K562 (cell line): Measurements from ENCODE around the gene OR6K6. TPM values are rescaled to one million over a fixed set of nuclear protein-coding genes. Genes with fewer than 3 reads are reported as not detected.

Experiments
- ATAC-seq: fragments of 200-7000 bp; cut with Tn5 transposase; 3 replicates; pipeline ENCODE4 v1.9.1; 2020; ENCODE audit warnings: moderate library complexity
- BruUV-seq: library from RNA; stranded (reverse); fragments of 400-500 nt; replicated peaks from 2 replicates; lab custom pipeline; 2021; lab: Mats Ljungman, UMichigan
- CTCF ChIA-PET: fragments of 300-600 bp; formaldehyde crosslinking; extraction: SDS; loops from one replicate; lab custom pipeline; 2021; ENCODE audit warnings: low intra/inter-chr PET ratio; lab: Yijun Ruan, JAX
- POLR2A ChIA-PET: fragments of 300-600, 350-650 bp; sonication (Branson Sonifier 250); formaldehyde crosslinking; extraction: SDS; loops from one replicate; lab custom pipeline; 2021; ENCODE audit warnings: antibody characterized with exemption, inconsistent platforms; lab: Yijun Ruan, JAX
- DNase-seq, 4 experiments: peaks; one replicate each; pipeline versions ENCODE4 v3.0.0 to v3.0.0-alpha.2; 2011 to 2018; ENCODE audit warnings: low spot score in 3 of 4, mixed read lengths in 3 of 4; ENCODE audit errors: extremely low read depth in 1 of 4
- FAIRE-seq: peaks from 2 replicates; lab custom pipeline; 2011; peaks lifted over from hg19 to GRCh38; lab: Jason Lieb, UNC
- H2AFZ ChIP-seq: 2 replicates; pipeline ENCODE4 v1.6.0; 2011; ENCODE audit warnings: low read depth, low read length, control low read depth, inconsistent platforms
- H3K27ac ChIP-seq: fragments of 200-600 bp; 3 replicates; pipeline ENCODE4 v1.8.0; 2011; ENCODE audit warnings: low read depth, mild to moderate bottlenecking, control low read depth, inconsistent platforms, low read length, moderate library complexity, mixed read lengths; ENCODE audit errors: extremely low read depth
- H3K27me3 ChIP-seq, 2 experiments: fragments of 300-600 bp in 1 of 2; 2 replicates in 1 of 2; 3 replicates in 1 of 2; pipeline versions ENCODE4 v1.6.0 to v1.8.0; 2011; ENCODE audit warnings: inconsistent platforms in 2 of 2, low read length in 2 of 2, mild to moderate bottlenecking in 1 of 2, mixed read lengths in 1 of 2, moderate library complexity in 1 of 2; ENCODE audit not compliant: control insufficient read depth in 2 of 2, insufficient read depth in 2 of 2
- H3K36me3 ChIP-seq: fragments of 300-600 bp; 3 replicates; pipeline ENCODE4 v1.8.0; 2011; ENCODE audit warnings: mild to moderate bottlenecking, low read length, inconsistent platforms; ENCODE audit not compliant: control insufficient read depth, insufficient read depth
- H3K4me1 ChIP-seq, 2 experiments: fragments of 200-600 bp in 1 of 2; replicated peaks in 1 of 2; 2 replicates in 1 of 2; 3 replicates in 1 of 2; pipeline versions ENCODE4 v1.5.1 to v1.8.0; 2011; ENCODE audit warnings: inconsistent platforms in 2 of 2, low read length in 2 of 2, mild to moderate bottlenecking in 1 of 2, mixed read lengths in 1 of 2, moderate library complexity in 1 of 2; ENCODE audit not compliant: control insufficient read depth in 2 of 2, insufficient read depth in 2 of 2
- H3K4me2 ChIP-seq: 2 replicates; pipeline ENCODE4 v1.6.1; 2011; ENCODE audit warnings: low read length, control low read depth, inconsistent platforms, mixed read lengths; ENCODE audit not compliant: insufficient read depth
- H3K4me3 ChIP-seq: fragments of 200-600 bp; sonication (generic), shearing (Covaris generic); 2 replicates; pipeline ENCODE4 v1.5.1; 2016; ENCODE audit warnings: control low read depth, inconsistent platforms
- H3K79me2 ChIP-seq: fragments of 200-600 bp; 3 replicates; pipeline ENCODE4 v1.8.0; 2011; ENCODE audit warnings: low read length, inconsistent platforms; ENCODE audit not compliant: control insufficient read depth, insufficient read depth
- H3K9ac ChIP-seq, 2 experiments: 2 replicates each; pipeline versions ENCODE4 v1.6.0 to v1.6.1; 2011; ENCODE audit warnings: low read depth in 2 of 2, low read length in 2 of 2, control low read depth in 1 of 2, inconsistent platforms in 1 of 2, mild to moderate bottlenecking in 1 of 2, mixed read lengths in 1 of 2; ENCODE audit not compliant: insufficient read depth in 1 of 2
- H3K9me1 ChIP-seq: one replicate; pipeline ENCODE4 v1.6.0; 2011; ENCODE audit warnings: inconsistent platforms, mild to moderate bottlenecking, low read length, moderate library complexity; ENCODE audit not compliant: control insufficient read depth, insufficient read depth
- H3K9me3 ChIP-seq: replicated peaks from 2 replicates; pipeline ENCODE4 v1.5.1; 2011; ENCODE audit warnings: low read depth, low read length, inconsistent platforms; ENCODE audit not compliant: control insufficient read depth, insufficient read depth
- H4K20me1 ChIP-seq: replicated peaks from 2 replicates; pipeline ENCODE4 v1.6.1; 2011; ENCODE audit warnings: low read length, inconsistent platforms, mixed read lengths; ENCODE audit not compliant: control insufficient read depth, insufficient read depth
- EP400 ChIP-seq: fragments of 450-650 bp; IDR thresholded peaks from 2 replicates; pipeline ENCODE4 v1.6.1; 2017; ENCODE audit warnings: antibody characterized with exemption, mild to moderate bottlenecking, moderate library complexity
- HNRNPK ChIP-seq: fragments of 200-400 bp; formaldehyde crosslinking; IDR thresholded peaks from one replicate; pipeline ENCODE4 v1.6.1; 2018; ENCODE audit warnings: mild to moderate bottlenecking, low read depth, low read length; ENCODE audit not compliant: poor library complexity, severe bottlenecking
- PCBP2 ChIP-seq: fragments of 200-400 bp; formaldehyde crosslinking; IDR thresholded peaks from 2 replicates; pipeline ENCODE4 v1.6.1; 2018; ENCODE audit warnings: low read length, low read depth, mild to moderate bottlenecking, moderate library complexity; ENCODE audit not compliant: poor library complexity, severe bottlenecking
- RBM15 ChIP-seq: fragments of 200-400 bp; formaldehyde crosslinking; IDR thresholded peaks from 2 replicates; pipeline ENCODE4 v1.6.1; 2018; ENCODE audit warnings: mild to moderate bottlenecking, low read length, moderate library complexity; ENCODE audit not compliant: insufficient read depth
- SMARCB1 ChIP-seq: IDR thresholded peaks from 2 replicates; pipeline ENCODE4 v1.6.1; 2011; ENCODE audit warnings: improper control_type of control experiment, low read depth; ENCODE audit not compliant: insufficient read length
- ZNF57 ChIP-seq: fragments of 450-650 bp; formaldehyde crosslinking; IDR thresholded peaks from 2 replicates; pipeline ENCODE4 v1.4.0; 2020; ENCODE audit warnings: mild to moderate bottlenecking, moderate library complexity
- WGBS: fragments of 100-300 bp; shearing (Covaris generic); methylation state at CpG from one replicate; pipeline ENCODE4 v1.1.6; 2016; ENCODE audit warnings: low coverage, mixed read lengths; ENCODE audit not compliant: insufficient coverage; ENCODE audit errors: missing lambda C conversion rate; 5-methylcytosine and 5-hydroxymethylcytosine counted together
- in situ Hi-C: fragments of 300-500 bp; cut with MboI; formaldehyde crosslinking; loops from 4 replicates; pipeline ENCODE4 v1.15.0; 2018; ENCODE audit warnings: inconsistent platforms, mixed read lengths
- intact Hi-C: fragments of 100-400 bp; cut with micrococcal nuclease; formaldehyde crosslinking; loops from 2 replicates; pipeline ENCODE4 v1.14.2; 2022
- polyA plus RNA-seq, 8 experiments: library from polyadenylated mRNA; depleted of rRNA in 4 of 8; stranded (reverse) in 5 of 8; unstranded in 3 of 8; fragments of >200 nt; fragmentation: Nextera tagmentation in 2 of 8; fragmentation: Illumina TruSeq in 1 of 8; extraction: Ambion mirVana in 2 of 8; extraction: Trizol in 1 of 8; gene quantifications; 2 replicates each; pipeline versions ENCODE4 v1.2.1 to v1.2.3, GENCODE V29; 2011 to 2014; ENCODE audit warnings: inconsistent platforms in 1 of 8, missing spikeins in 1 of 8
- total RNA-seq, 7 experiments: library from RNA; depleted of rRNA in 6 of 7; stranded (reverse); fragments of >200 nt in 6 of 7; fragmentation: Illumina TruSeq in 2 of 7; extraction: Trizol in 2 of 7; gene quantifications; 2 replicates each; pipeline versions ENCODE4 v1.2.1 to v1.2.3, GENCODE V29; 2011 to 2021; ENCODE audit warnings: low replicate concordance in 1 of 7
- TF ChIP-seq, protein P1 (sequence below): sonication (generic); formaldehyde crosslinking; IDR thresholded peaks from 2 replicates; pipeline ENCODE4 v1.8.1; 2022; ENCODE audit warnings: missing genetic modification reagents
- TF ChIP-seq, protein P2 (sequence below): fragments of 450-650 bp; IDR thresholded peaks from one replicate; pipeline ENCODE4 v1.6.1; 2018; ENCODE audit warnings: mild to moderate bottlenecking, moderate library complexity; ENCODE audit not compliant: partially characterized antibody
- TF ChIP-seq, protein P3 (sequence below), 3 experiments: fragments of 200-800 bp in 1 of 3; fragments of 250-450 bp in 1 of 3; fragments of 450-650 bp in 1 of 3; sonication (Bioruptor Pico) in 1 of 3; sonication (Bioruptor generic) in 1 of 3; formaldehyde crosslinking in 1 of 3; IDR thresholded peaks; 2 replicates each; pipeline versions ENCODE4 v1.6.1 to v1.8.0; 2016 to 2022; ENCODE audit warnings: mild to moderate bottlenecking in 2 of 3, missing genetic modification characterization in 2 of 3, missing compliant biosample characterization in 1 of 3, moderate library complexity in 1 of 3
- TF ChIP-seq, protein P4 (sequence below): IDR thresholded peaks from 2 replicates; pipeline ENCODE4 v1.6.1; 2012; ENCODE audit warnings: low read depth, low read length, improper control_type of control experiment, borderline replicate concordance
- TF ChIP-seq, protein P5 (sequence below): sonication (generic); formaldehyde crosslinking; IDR thresholded peaks from 2 replicates; pipeline ENCODE4 v1.8.0; 2022; ENCODE audit warnings: mild to moderate bottlenecking, missing genetic modification reagents

The OR6K6 gene
- total and polyA plus RNA-seq, 9 of the 15 experiments (the other 6 are each of a cell fraction or from before 2014, with no cell fraction given): not detected

DNA sequence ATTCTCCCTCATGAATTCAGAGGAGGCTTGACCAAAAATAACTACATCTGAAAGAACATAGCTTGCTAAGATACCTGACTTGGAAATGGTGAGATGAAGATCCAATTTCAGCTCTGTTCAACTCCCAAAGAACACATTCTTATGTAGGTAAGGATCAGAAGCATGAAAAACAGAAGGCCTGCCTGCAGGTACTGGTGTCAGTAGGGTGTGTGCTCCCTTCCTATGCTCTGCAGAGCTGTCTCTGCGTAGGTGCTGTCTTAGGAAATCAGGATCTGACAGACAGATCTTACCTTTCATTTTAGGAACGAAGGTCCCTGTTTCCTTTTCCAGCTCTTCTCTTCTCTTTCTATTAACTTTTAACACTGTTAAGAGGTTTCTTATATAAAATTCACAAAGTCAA is 48.4 kb upstream of the OR6K6 start (continued):
- TF ChIP-seq, protein P1, sequence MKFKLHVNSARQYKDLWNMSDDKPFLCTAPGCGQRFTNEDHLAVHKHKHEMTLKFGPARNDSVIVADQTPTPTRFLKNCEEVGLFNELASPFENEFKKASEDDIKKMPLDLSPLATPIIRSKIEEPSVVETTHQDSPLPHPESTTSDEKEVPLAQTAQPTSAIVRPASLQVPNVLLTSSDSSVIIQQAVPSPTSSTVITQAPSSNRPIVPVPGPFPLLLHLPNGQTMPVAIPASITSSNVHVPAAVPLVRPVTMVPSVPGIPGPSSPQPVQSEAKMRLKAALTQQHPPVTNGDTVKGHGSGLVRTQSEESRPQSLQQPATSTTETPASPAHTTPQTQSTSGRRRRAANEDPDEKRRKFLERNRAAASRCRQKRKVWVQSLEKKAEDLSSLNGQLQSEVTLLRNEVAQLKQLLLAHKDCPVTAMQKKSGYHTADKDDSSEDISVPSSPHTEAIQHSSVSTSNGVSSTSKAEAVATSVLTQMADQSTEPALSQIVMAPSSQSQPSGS (CRISPR knock-in tag): no peak
- TF ChIP-seq ZNF57 (CRISPR knock-in tag): no peak
- TF ChIP-seq EP400: no peak
- TF ChIP-seq, all 486 proteins: peak for 0

DNA sequence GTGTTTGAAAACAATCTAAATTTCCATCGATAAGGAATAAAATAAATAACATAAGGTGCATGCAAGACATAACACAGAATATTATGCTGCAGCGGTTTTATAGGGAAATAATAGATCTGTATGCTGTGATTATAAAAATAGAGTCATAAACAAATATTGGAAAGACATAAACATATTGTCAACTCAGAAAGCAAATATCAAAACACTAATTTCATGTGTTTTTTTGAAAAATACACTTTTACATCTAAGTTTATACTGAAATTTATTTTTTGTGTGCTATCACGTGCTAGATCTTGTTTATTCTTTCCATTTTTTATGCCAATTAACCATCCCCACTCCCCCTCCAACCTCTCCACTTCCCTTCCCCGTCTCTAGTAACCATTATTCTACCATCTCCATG is 43.4 kb upstream of the OR6K6 start:
- FAIRE-seq: no peak
- CTCF ChIA-PET: no interaction called here
- no peak overlapping the region for H3K27ac ChIP-seq
- 62% methylated on average over 4 of the region's 4 CpGs for WGBS
- H3K9ac ChIP-seq: no peak overlapping the region
- no peaks in the 10 kb centered on the region for H3K9me3 ChIP-seq
- BruUV-seq: no TSS peak
- H3K4me2 ChIP-seq: no peak overlapping the region
- ATAC-seq: no peak
- no peak overlapping the region for H2AFZ ChIP-seq
- intact Hi-C loops: no loop called here
- H3K27me3 ChIP-seq: no peaks in the 10 kb centered on the region
- in situ Hi-C loops: no loop called here
- no peaks in the 10 kb centered on the region for H3K79me2 ChIP-seq
- H4K20me1 ChIP-seq: no peaks in the 10 kb centered on the region
- no peaks in the 10 kb centered on the region for H3K36me3 ChIP-seq
- no peak for DNase-seq
- POLR2A ChIA-PET: no interaction called here
- no peaks in the 10 kb centered on the region for H3K9me1 ChIP-seq
- H3K4me3 ChIP-seq: no peak overlapping the region
- H3K4me1 ChIP-seq: no peaks in the 10 kb centered on the region
- TF ChIP-seq HNRNPK: peak; percentile 69
- TF ChIP-seq, protein P2, sequence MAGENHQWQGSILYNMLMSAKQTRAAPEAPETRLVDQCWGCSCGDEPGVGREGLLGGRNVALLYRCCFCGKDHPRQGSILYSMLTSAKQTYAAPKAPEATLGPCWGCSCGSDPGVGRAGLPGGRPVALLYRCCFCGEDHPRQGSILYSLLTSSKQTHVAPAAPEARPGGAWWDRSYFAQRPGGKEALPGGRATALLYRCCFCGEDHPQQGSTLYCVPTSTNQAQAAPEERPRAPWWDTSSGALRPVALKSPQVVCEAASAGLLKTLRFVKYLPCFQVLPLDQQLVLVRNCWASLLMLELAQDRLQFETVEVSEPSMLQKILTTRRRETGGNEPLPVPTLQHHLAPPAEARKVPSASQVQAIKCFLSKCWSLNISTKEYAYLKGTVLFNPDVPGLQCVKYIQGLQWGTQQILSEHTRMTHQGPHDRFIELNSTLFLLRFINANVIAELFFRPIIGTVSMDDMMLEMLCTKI: no peak
- TF ChIP-seq, protein P3, sequence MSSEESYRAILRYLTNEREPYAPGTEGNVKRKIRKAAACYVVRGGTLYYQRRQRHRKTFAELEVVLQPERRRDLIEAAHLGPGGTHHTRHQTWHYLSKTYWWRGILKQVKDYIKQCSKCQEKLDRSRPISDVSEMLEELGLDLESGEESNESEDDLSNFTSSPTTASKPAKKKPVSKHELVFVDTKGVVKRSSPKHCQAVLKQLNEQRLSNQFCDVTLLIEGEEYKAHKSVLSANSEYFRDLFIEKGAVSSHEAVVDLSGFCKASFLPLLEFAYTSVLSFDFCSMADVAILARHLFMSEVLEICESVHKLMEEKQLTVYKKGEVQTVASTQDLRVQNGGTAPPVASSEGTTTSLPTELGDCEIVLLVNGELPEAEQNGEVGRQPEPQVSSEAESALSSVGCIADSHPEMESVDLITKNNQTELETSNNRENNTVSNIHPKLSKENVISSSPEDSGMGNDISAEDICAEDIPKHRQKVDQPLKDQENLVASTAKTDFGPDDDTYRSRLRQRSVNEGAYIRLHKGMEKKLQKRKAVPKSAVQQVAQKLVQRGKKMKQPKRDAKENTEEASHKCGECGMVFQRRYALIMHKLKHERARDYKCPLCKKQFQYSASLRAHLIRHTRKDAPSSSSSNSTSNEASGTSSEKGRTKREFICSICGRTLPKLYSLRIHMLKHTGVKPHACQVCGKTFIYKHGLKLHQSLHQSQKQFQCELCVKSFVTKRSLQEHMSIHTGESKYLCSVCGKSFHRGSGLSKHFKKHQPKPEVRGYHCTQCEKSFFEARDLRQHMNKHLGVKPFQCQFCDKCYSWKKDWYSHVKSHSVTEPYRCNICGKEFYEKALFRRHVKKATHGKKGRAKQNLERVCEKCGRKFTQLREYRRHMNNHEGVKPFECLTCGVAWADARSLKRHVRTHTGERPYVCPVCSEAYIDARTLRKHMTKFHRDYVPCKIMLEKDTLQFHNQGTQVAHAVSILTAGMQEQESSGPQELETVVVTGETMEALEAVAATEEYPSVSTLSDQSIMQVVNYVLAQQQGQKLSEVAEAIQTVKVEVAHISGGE (CRISPR knock-in tag; IDR thresholded peaks at IDR 0.05): no peak
- TF ChIP-seq, protein P4, sequence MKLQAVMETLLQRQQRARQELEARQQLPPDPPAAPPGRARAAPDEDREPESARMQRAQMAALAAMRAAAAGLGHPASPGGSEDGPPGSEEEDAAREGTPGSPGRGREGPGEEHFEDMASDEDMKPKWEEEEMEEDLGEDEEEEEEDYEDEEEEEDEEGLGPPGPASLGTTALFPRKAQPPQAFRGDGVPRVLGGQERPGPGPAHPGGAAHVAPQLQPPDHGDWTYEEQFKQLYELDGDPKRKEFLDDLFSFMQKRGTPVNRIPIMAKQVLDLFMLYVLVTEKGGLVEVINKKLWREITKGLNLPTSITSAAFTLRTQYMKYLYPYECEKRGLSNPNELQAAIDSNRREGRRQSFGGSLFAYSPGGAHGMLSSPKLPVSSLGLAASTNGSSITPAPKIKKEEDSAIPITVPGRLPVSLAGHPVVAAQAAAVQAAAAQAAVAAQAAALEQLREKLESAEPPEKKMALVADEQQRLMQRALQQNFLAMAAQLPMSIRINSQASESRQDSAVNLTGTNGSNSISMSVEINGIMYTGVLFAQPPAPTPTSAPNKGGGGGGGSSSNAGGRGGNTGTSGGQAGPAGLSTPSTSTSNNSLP: no peak
- no peak for TF ChIP-seq SMARCB1
- TF ChIP-seq, protein P5, sequence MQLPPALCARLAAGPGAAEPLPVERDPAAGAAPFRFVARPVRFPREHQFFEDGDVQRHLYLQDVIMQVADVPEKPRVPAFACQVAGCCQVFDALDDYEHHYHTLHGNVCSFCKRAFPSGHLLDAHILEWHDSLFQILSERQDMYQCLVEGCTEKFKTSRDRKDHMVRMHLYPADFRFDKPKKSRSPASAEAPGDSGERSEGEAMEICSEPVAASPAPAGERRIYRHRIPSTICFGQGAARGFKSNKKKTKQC (CRISPR knock-in tag): no peak
- TF ChIP-seq RBM15: no peak
- peak; percentile 67 for TF ChIP-seq PCBP2
